Ishikawa (cell line): ENCODE data around the gene PLA2G2C.

Experiments
- CEBPB ChIP-seq: IDR thresholded peaks from 2 replicates; pipeline ENCODE4 v1.6.1; 2012
- CREB1 ChIP-seq: IDR thresholded peaks from 2 replicates; pipeline ENCODE4 v1.6.1; 2012; ENCODE audit warnings: low read depth
- EP300 ChIP-seq: IDR thresholded peaks from 2 replicates; pipeline ENCODE4 v1.6.1; 2012; ENCODE audit warnings: borderline replicate concordance
- MAX ChIP-seq: IDR thresholded peaks from 2 replicates; pipeline ENCODE4 v1.6.1; 2012
- RAD21 ChIP-seq: IDR thresholded peaks from 2 replicates; pipeline ENCODE4 v1.6.1; 2012; ENCODE audit warnings: low read depth
- TEAD4 ChIP-seq: IDR thresholded peaks from 2 replicates; pipeline ENCODE4 v1.6.1; 2012
- TF ChIP-seq, protein P1 (sequence below): IDR thresholded peaks from 2 replicates; pipeline ENCODE4 v1.6.1; 2012

- TF ChIP-seq CEBPB (no peak), EP300 (no peak), CREB1 (no peak), RAD21 (no peak), MAX (no peak), TEAD4 (no peak)
- TF ChIP-seq, protein P1, sequence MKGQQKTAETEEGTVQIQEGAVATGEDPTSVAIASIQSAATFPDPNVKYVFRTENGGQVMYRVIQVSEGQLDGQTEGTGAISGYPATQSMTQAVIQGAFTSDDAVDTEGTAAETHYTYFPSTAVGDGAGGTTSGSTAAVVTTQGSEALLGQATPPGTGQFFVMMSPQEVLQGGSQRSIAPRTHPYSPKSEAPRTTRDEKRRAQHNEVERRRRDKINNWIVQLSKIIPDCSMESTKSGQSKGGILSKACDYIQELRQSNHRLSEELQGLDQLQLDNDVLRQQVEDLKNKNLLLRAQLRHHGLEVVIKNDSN: no peak
These were observed 940 bp upstream of the PLA2G2C start for GRCh38 chr1:20187103-20187812.
